ENCODE data around the gene PPP6R3.

The PPP6R3 gene

DNA sequence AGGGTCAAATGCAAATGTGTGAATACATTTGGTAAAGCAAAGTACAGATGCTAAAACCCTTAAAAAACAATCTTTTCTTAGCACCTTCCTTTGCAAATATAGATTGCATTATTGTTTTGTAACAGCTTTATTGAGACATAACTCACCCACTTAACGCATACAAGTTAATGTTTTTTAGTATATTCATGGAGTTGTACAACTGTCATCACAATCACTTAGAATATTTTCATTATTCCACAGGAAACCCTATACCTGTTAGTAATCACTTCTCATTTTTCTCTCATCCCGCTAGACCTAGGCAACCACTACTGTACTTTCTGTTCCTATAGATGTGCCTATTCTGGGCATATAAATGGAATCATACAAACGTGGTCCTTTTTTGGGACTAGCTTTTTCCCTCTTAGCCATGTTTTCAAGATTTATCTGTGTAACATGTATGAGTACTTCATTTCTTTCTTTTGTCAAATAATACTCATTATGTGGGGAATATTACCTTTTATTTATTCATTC, 34.7 kb downstream of the PPP6R3 start:
- no peak for DNase-seq (ENCODE audit: low spot score)

GRCh38 chr11:68495872-68496271, 35.3 kb downstream of the PPP6R3 start:
- no peak for DNase-seq (ENCODE audit: low spot score)

DNA sequence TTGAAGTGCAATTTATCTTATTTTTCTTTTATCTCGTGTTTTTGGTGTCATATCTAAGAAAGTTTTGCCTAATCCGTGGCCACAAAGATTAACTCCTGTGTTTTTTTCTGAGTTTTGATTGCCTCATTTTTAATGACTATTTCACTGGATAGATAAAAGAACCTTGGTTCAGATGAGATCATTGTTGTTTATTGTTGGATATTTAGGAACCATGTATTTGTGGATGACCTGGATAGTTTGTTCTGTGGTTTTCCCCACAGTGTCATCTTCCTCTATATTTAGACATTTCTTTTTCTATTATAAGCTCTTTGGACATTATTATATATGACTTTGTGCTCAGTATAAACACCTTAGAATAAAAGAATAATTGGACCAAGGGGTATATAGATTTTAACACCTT, 37.2 kb downstream of the PPP6R3 start:
- no peak for DNase-seq (ENCODE audit: low spot score)

GRCh38 chr11:68498321-68498720, 37.8 kb downstream of the PPP6R3 start:
- no peak for DNase-seq (ENCODE audit: low spot score)

GRCh38 chr11:68498903-68499883, 38.6 kb downstream of the PPP6R3 start:
- no peak for DNase-seq (ENCODE audit: low spot score)

DNA sequence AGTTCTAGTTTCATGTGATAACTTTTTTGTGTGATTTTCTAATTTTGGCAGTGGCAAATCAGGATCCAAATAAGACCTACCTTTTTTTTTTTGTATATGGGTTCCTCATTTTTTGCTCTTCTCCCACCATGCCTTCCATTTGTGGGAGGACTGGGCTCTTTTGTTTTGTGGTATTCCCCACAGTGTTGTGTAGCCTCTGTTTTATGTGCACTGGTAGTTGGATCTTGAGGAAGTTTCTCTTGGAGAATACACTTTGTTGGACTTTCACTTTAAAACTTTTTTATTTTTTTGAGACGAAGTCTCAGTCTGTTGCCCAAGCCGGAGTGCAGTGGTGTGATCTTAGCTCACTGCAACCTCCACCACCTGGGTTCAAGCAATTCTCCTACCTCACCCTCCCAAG, 39.7 kb downstream of the PPP6R3 start:
- no peak for DNase-seq (ENCODE audit: low spot score)

DNA sequence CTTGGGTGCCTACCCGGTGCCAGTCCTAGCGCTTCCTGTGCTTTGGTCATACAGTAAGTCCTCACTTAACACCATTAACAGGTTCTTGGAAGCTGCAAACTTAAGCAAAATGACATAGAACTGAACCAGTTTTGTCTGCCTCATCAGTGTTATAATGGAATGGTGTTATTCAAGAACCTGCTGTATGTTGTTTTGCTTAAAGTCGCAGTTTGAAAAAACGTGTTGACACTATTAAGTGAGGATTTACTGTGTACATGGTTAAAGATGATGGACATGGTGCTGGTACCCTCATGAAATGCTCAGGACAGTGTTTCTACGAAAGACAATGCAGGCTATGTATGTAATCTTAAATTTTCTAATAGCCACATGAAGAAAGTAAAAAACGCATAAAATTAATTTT, 41.3 kb downstream of the PPP6R3 start:
- no peak for DNase-seq (ENCODE audit: low spot score)

DNA sequence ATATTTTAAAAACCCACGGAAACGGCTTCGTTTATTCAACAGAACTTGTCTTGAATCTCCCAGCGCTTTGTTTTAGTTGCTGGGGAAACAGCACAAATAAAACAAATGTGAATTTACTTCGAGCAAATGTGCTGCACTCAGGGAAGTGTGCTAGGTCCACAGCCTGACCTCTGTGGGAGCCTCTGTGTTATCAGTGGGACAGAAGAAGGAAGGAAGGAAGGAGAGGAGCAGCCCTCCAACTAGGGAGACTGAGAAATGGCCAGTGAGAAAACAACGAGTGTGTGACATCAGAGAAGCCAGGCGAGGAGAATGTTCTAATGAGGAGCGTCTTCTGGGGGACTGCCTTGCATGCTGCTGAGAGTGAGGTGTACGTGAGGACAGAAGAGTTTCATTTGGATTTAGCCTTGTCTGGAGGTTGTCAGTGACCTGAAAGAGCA, 42.7 kb downstream of the PPP6R3 start:
- DNase-seq (ENCODE audit: low spot score): peak; percentile 24

- DNase-seq (ENCODE audit: low spot score): no peak
Observed at GRCh38 chr11:68503792-68504191, 43.2 kb downstream of the PPP6R3 start.

GRCh38 chr11:68504432-68505066, 44.0 kb downstream of the PPP6R3 start:
- no peak for DNase-seq (ENCODE audit: low spot score)

- DNase-seq (ENCODE audit: low spot score): peak; percentile 22
Observed at GRCh38 chr11:68505596-68505995, 45.0 kb downstream of the PPP6R3 start.

GRCh38 chr11:68506908-68507307, 46.4 kb downstream of the PPP6R3 start:
- no peak for DNase-seq (ENCODE audit: low spot score)

GRCh38 chr11:68508425-68508824, 47.9 kb downstream of the PPP6R3 start:
- no peak for DNase-seq (ENCODE audit: low spot score)

- no peak for DNase-seq (ENCODE audit: low spot score)
Observed at GRCh38 chr11:68509066-68509465, 48.5 kb downstream of the PPP6R3 start.

- no peak for DNase-seq (ENCODE audit: low spot score)
Observed at GRCh38 chr11:68513930-68514487, 53.5 kb downstream of the PPP6R3 start.

GRCh38 chr11:68517121-68517741, 56.7 kb downstream of the PPP6R3 start:
- no peak for DNase-seq (ENCODE audit: low spot score)

GRCh38 chr11:68518191-68518590, 57.6 kb downstream of the PPP6R3 start:
- no peak for DNase-seq (ENCODE audit: low spot score)

DNA sequence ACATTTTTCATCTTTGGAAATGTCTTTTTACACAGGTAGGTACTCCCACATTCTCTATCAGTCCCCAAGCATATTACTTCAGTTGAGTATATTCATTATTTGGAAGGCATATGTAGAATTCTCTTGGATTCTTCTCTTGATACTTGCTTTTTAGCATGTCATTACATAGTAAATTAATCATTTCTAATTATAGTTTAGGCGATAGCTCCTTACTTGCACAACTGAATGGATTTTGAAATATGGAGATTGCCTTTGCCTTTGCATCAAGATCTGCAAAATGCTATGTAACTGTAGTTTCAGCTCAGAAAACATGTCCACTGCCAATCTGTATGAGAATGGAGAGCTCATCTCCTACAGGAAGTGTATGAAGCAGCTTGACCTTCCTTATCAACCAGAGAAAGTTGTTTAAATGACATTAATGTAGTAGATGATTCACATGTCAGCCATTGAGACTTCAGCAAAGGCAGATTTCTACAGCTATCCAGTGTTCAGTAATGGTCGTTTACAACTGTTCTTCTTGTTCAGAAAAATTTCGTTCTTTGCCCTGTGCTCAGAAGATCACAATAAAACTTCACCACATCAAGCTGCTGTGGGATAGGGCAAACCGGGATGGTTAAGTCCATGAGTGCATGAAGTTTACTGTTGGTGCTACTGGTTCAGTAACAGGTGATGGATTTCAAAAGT, 61.6 kb downstream of the PPP6R3 start:
- DNase-seq (ENCODE audit: low spot score): no peak

- no peak for DNase-seq (ENCODE audit: low spot score)
Observed at GRCh38 chr11:68523033-68523432, 62.5 kb downstream of the PPP6R3 start.

DNA sequence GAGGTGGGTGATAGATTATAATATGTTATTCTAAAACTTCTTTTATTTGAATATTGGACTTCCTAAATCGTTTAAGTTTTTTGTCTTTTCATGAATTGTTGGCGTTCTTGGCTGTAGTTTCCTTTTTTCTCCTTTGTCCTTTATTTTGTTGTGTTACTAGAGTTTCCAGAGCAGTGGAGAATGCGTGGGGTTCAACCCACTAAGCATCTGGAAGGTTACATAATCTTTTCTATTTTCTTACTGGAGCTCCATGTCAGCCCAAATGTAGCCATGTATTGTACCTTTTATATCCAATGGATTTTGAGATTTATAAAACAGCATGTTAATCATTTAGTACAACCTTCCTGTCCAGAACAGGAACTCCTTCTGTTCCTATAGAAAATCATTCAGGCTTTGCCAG, 63.2 kb downstream of the PPP6R3 start:
- DNase-seq (ENCODE audit: low spot score): no peak

DNA sequence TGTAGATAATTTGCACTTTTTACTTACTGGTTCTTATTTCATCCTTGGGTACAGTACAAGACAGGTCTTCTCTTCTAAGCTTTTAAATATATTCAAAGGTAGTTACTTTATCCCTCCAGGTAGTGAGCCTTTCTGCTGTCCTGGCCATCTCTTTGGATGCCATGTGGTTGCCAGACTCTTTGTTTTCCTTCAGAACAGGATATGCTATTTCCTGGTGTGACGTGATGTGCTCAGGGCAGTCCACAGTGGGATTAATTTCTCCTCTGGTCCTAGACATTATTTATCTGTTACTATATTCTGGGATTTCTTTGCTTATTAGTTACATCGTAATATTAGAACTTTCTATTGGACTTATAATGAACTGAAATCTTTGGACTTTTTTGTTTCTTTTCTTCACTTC, 63.7 kb downstream of the PPP6R3 start:
- no peak for DNase-seq (ENCODE audit: low spot score)

DNA sequence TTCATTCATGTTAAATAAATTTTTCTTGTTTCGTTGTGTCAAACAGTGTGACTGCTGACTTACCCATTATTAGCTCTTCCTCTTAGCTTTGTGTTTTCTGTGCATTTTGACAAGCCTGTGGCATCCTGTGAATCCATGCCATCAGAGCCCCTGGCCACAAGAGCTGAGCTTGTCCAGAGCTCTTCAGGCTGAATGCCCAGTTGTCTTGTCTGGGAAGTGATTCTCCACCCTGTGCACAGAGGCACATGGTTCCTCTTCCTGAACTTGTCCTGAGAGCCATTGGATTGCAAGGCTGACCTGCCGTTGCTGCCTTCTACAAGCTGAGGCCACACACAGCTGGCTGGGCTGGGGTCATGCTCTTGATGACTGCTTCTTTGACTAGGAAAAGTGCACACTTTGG, 64.1 kb downstream of the PPP6R3 start:
- no peak for DNase-seq (ENCODE audit: low spot score)
